ENCODE results near the gene ACR.
"Not testable (repeated sequence)": the region's sequence is repeated elsewhere in the genome, so short reads cannot be mapped to it uniquely, and the experiment has no call there.

GRCh38 chr22:50764288-50764687 is 26.3 kb downstream of the ACR start:
- not testable (repeated sequence) for TF ChIP-seq KAT2A (conservative IDR thresholded peaks at IDR 0.05; ENCODE audit: control insufficient read depth, low read depth, low read length); BCLAF1 (IDR thresholded peaks at IDR 0.05); SMC3 (IDR thresholded peaks at IDR 0.05; ENCODE audit: borderline replicate concordance, low read length); CTCF (IDR thresholded peaks at IDR 0.05 in 2 of 3, conservative IDR thresholded peaks at IDR 0.05 in 1 of 3; ENCODE audit: control insufficient read depth in 2 of 3, extremely low read depth in 1 of 3, insufficient read depth in 1 of 3, low read depth in 3 of 3, low read length in 3 of 3); CBX3 (IDR thresholded peaks at IDR 0.05; ENCODE audit: borderline replicate concordance, low read depth); ZBTB11 (CRISPR knock-in tag; IDR thresholded peaks at IDR 0.05); REST (IDR thresholded peaks at IDR 0.05; ENCODE audit: low read depth, low read length); KDM1A (IDR thresholded peaks at IDR 0.05; ENCODE audit: borderline replicate concordance); EP300 (IDR thresholded peaks at IDR 0.05; ENCODE audit: borderline replicate concordance in 1 of 2, control insufficient read depth in 1 of 2, low read depth in 2 of 2, low read length in 2 of 2); JUND (IDR thresholded peaks at IDR 0.05; ENCODE audit: low read depth, low read length)
